Endodermal cell (in vitro differentiated cells): Measurements from ENCODE around the gene ITIH1. TPM values are rescaled to one million over a fixed set of nuclear protein-coding genes. Genes with fewer than 3 reads are reported as not detected.

Source experiments
- DNase-seq: peaks from one replicate; pipeline ENCODE4 v3.0.0-alpha.2; 2017
- H3K27ac ChIP-seq: 2 replicates; pipeline ENCODE4 v1.5.1; 2013; ENCODE audit warnings: mild to moderate bottlenecking, low read depth, low read length, moderate library complexity
- H3K27me3 ChIP-seq: 2 replicates; pipeline ENCODE4 v1.6.1; 2013; ENCODE audit warnings: mild to moderate bottlenecking, low read length, moderate library complexity; ENCODE audit not compliant: insufficient read depth, control insufficient read depth, poor library complexity, severe bottlenecking
- H3K36me3 ChIP-seq: 2 replicates; pipeline ENCODE4 v1.7.0; 2013; ENCODE audit warnings: mild to moderate bottlenecking, low read length, moderate library complexity; ENCODE audit not compliant: control insufficient read depth, insufficient read depth
- H3K4me1 ChIP-seq: one replicate; pipeline ENCODE4 v1.7.0; 2013; ENCODE audit warnings: low read length; ENCODE audit not compliant: control insufficient read depth, insufficient read depth
- H3K4me3 ChIP-seq: 2 replicates; pipeline ENCODE4 v1.5.1; 2013; ENCODE audit warnings: mild to moderate bottlenecking, low read length, moderate library complexity
- H3K9ac ChIP-seq: 2 replicates; pipeline ENCODE4 v1.6.1; 2013; ENCODE audit warnings: mild to moderate bottlenecking, low read length, moderate library complexity; ENCODE audit not compliant: poor library complexity, severe bottlenecking; ENCODE audit errors: extremely low read depth
- H3K9me3 ChIP-seq: 2 replicates; pipeline ENCODE4 v1.6.1; 2013; ENCODE audit warnings: mild to moderate bottlenecking, low read length, moderate library complexity; ENCODE audit not compliant: control insufficient read depth
- H3K27ac Mint-ChIP-seq: 2 replicates; pipeline ENCODE4 v1.8.0; 2020; ENCODE audit warnings: mixed read lengths
- H3K27me3 Mint-ChIP-seq: 2 replicates; pipeline ENCODE4 v1.8.0; 2021; ENCODE audit warnings: mild to moderate bottlenecking, mixed read lengths; ENCODE audit not compliant: insufficient read depth
- H3K36me3 Mint-ChIP-seq: 2 replicates; pipeline ENCODE4 v1.8.0; 2020; ENCODE audit warnings: low read depth, mixed read lengths
- H3K4me1 Mint-ChIP-seq: 2 replicates; pipeline ENCODE4 v1.8.0; 2020; ENCODE audit warnings: mixed read lengths
- H3K4me3 Mint-ChIP-seq: 2 replicates; pipeline ENCODE4 v1.8.0; 2020; ENCODE audit warnings: mild to moderate bottlenecking, moderate library complexity, mixed read lengths
- H3K9me3 Mint-ChIP-seq: 2 replicates; pipeline ENCODE4 v1.8.0; 2020; ENCODE audit warnings: mild to moderate bottlenecking, mixed read lengths
- CTCF ChIP-seq: fragments of 200-600 bp; sonication (generic); conservative IDR thresholded peaks from 2 replicates; pipeline ENCODE4 v1.5.0; 2021; ENCODE audit warnings: antibody characterized with exemption, mild to moderate bottlenecking
- WGBS, 2 experiments: methylation state at CpG; one replicate each; pipeline versions ENCODE4 v1.1.5 to v1.1.7; 2013; ENCODE audit warnings: missing lambda C conversion rate in 2 of 2, mixed read lengths in 1 of 2; ENCODE audit not compliant: insufficient coverage in 1 of 2, insufficient read length in 1 of 2; 5-methylcytosine and 5-hydroxymethylcytosine counted together
- total RNA-seq, 2 donors: library from RNA; stranded (reverse); fragmentation: NEBNext Ultra II Directional in 1 of 2; extraction: Animal tissue kit (Norgen Biotek cat#: 25700) in 1 of 2; gene quantifications; 2 replicates in 1 of 2; 3 replicates in 1 of 2; pipeline ENCODE4 v1.2.1, GENCODE V29; 2021

The ITIH1 gene
- total RNA-seq, 2 donors from 2014 or later, result not detected

- no peaks in the 10 kb centered on the region for H3K36me3 ChIP-seq
- H3K9ac ChIP-seq, result no peak overlapping the region
- peak; percentile 35 for DNase-seq
- peaks cover 7% of the 10 kb centered on the region for H3K27me3 ChIP-seq
- TF ChIP-seq CTCF, result no peak
- H3K9me3 ChIP-seq, result no peaks in the 10 kb centered on the region
- Mint-ChIP-seq H3K4me1 (no peaks in the 10 kb centered on the region), H3K36me3 (no peaks in the 10 kb centered on the region), H3K27me3 (peaks cover 17% of the 10 kb centered on the region), H3K27ac (no peak overlapping the region), H3K9me3 (no peaks in the 10 kb centered on the region), H3K4me3 (no peak overlapping the region)
- 89 to 91% methylated on average over 14 to 17 of the region's 17 CpGs for WGBS, 2 experiments
- H3K4me3 ChIP-seq, result no peak overlapping the region
- H3K4me1 ChIP-seq, result no peaks in the 10 kb centered on the region
- H3K27ac ChIP-seq, result no peak overlapping the region
Observed at GRCh38 chr3:52777959-52778805, 783 bp downstream of the ITIH1 start.

GRCh38 chr3:52779011-52779836 lies 1.8 kb downstream of the ITIH1 start:
- Histone ChIP-seq H3K27me3 (peaks cover 7% of the 10 kb centered on the region), H3K9me3 (no peaks in the 10 kb centered on the region), H3K9ac (no peak overlapping the region), H3K4me1 (no peaks in the 10 kb centered on the region), H3K4me3 (no peak overlapping the region), H3K36me3 (no peaks in the 10 kb centered on the region), H3K27ac (no peak overlapping the region)
- no peak for TF ChIP-seq CTCF
- H3K9me3 Mint-ChIP-seq, result no peaks in the 10 kb centered on the region
- DNase-seq, result no peak
- no peak overlapping the region for H3K27ac Mint-ChIP-seq
- no peak overlapping the region for H3K4me3 Mint-ChIP-seq
- H3K4me1 Mint-ChIP-seq, result no peaks in the 10 kb centered on the region
- H3K27me3 Mint-ChIP-seq, result peaks cover 16% of the 10 kb centered on the region
- WGBS, 2 experiments, result 93% methylated on average over 8 to 11 of the region's 11 CpGs
- H3K36me3 Mint-ChIP-seq, result no peaks in the 10 kb centered on the region

- Mint-ChIP-seq H3K4me3 (no peak overlapping the region), H3K27ac (no peak overlapping the region), H3K27me3 (peaks cover 12% of the 10 kb centered on the region), H3K36me3 (no peaks in the 10 kb centered on the region), H3K4me1 (no peaks in the 10 kb centered on the region), H3K9me3 (no peaks in the 10 kb centered on the region)
- 89 to 92% methylated on average over 6 to 8 of the region's 8 CpGs for WGBS, 2 experiments
- DNase-seq, result no peak
- Histone ChIP-seq H3K27me3 (peaks cover 7% of the 10 kb centered on the region), H3K4me3 (no peak overlapping the region), H3K36me3 (no peaks in the 10 kb centered on the region), H3K9ac (no peak overlapping the region), H3K4me1 (no peaks in the 10 kb centered on the region), H3K9me3 (no peaks in the 10 kb centered on the region), H3K27ac (no peak overlapping the region)
- no peak for TF ChIP-seq CTCF
Observed at GRCh38 chr3:52779837-52780585, 2.6 kb downstream of the ITIH1 start.
